Endodermal cell (in vitro differentiated cells): Measurements from ENCODE around the gene TRABD2B. TPM values are rescaled to one million over a fixed set of nuclear protein-coding genes. Genes with fewer than 3 reads are reported as not detected.

Experiments used
- DNase-seq: peaks from one replicate; pipeline ENCODE4 v3.0.0-alpha.2; 2017
- H3K27ac ChIP-seq: 2 replicates; pipeline ENCODE4 v1.5.1; 2013; ENCODE audit warnings: mild to moderate bottlenecking, low read depth, low read length, moderate library complexity
- H3K27me3 ChIP-seq: 2 replicates; pipeline ENCODE4 v1.6.1; 2013; ENCODE audit warnings: mild to moderate bottlenecking, low read length, moderate library complexity; ENCODE audit not compliant: insufficient read depth, control insufficient read depth, poor library complexity, severe bottlenecking
- H3K36me3 ChIP-seq: 2 replicates; pipeline ENCODE4 v1.7.0; 2013; ENCODE audit warnings: mild to moderate bottlenecking, low read length, moderate library complexity; ENCODE audit not compliant: control insufficient read depth, insufficient read depth
- H3K4me1 ChIP-seq: one replicate; pipeline ENCODE4 v1.7.0; 2013; ENCODE audit warnings: low read length; ENCODE audit not compliant: control insufficient read depth, insufficient read depth
- H3K4me3 ChIP-seq: 2 replicates; pipeline ENCODE4 v1.5.1; 2013; ENCODE audit warnings: mild to moderate bottlenecking, low read length, moderate library complexity
- H3K9ac ChIP-seq: 2 replicates; pipeline ENCODE4 v1.6.1; 2013; ENCODE audit warnings: mild to moderate bottlenecking, low read length, moderate library complexity; ENCODE audit not compliant: poor library complexity, severe bottlenecking; ENCODE audit errors: extremely low read depth
- H3K9me3 ChIP-seq: 2 replicates; pipeline ENCODE4 v1.6.1; 2013; ENCODE audit warnings: mild to moderate bottlenecking, low read length, moderate library complexity; ENCODE audit not compliant: control insufficient read depth
- H3K27ac Mint-ChIP-seq: 2 replicates; pipeline ENCODE4 v1.8.0; 2020; ENCODE audit warnings: mixed read lengths
- H3K27me3 Mint-ChIP-seq: 2 replicates; pipeline ENCODE4 v1.8.0; 2021; ENCODE audit warnings: mild to moderate bottlenecking, mixed read lengths; ENCODE audit not compliant: insufficient read depth
- H3K36me3 Mint-ChIP-seq: 2 replicates; pipeline ENCODE4 v1.8.0; 2020; ENCODE audit warnings: low read depth, mixed read lengths
- H3K4me1 Mint-ChIP-seq: 2 replicates; pipeline ENCODE4 v1.8.0; 2020; ENCODE audit warnings: mixed read lengths
- H3K4me3 Mint-ChIP-seq: 2 replicates; pipeline ENCODE4 v1.8.0; 2020; ENCODE audit warnings: mild to moderate bottlenecking, moderate library complexity, mixed read lengths
- H3K9me3 Mint-ChIP-seq: 2 replicates; pipeline ENCODE4 v1.8.0; 2020; ENCODE audit warnings: mild to moderate bottlenecking, mixed read lengths
- CTCF ChIP-seq: fragments of 200-600 bp; sonication (generic); conservative IDR thresholded peaks from 2 replicates; pipeline ENCODE4 v1.5.0; 2021; ENCODE audit warnings: antibody characterized with exemption, mild to moderate bottlenecking
- WGBS, 2 experiments: methylation state at CpG; one replicate each; pipeline versions ENCODE4 v1.1.5 to v1.1.7; 2013; ENCODE audit warnings: missing lambda C conversion rate in 2 of 2, mixed read lengths in 1 of 2; ENCODE audit not compliant: insufficient coverage in 1 of 2, insufficient read length in 1 of 2; 5-methylcytosine and 5-hydroxymethylcytosine counted together
- total RNA-seq, 2 donors: library from RNA; stranded (reverse); fragmentation: NEBNext Ultra II Directional in 1 of 2; extraction: Animal tissue kit (Norgen Biotek cat#: 25700) in 1 of 2; gene quantifications; 2 replicates in 1 of 2; 3 replicates in 1 of 2; pipeline ENCODE4 v1.2.1, GENCODE V29; 2021

The TRABD2B gene
- total RNA-seq, 2 donors from 2014 or later: 24.4 to 28.0 TPM

- no peak overlapping the region for H3K4me3 Mint-ChIP-seq
- Histone ChIP-seq H3K4me3 (no peak overlapping the region), H3K27me3 (no peaks in the 10 kb centered on the region), H3K4me1 (no peaks in the 10 kb centered on the region), H3K9ac (no peak overlapping the region), H3K27ac (no peak overlapping the region), H3K9me3 (no peaks in the 10 kb centered on the region), H3K36me3 (peaks cover 13% of the 10 kb centered on the region)
- DNase-seq: peak; percentile 64
- H3K36me3 Mint-ChIP-seq: no peaks in the 10 kb centered on the region
- H3K27ac Mint-ChIP-seq: no peak overlapping the region
- no peaks in the 10 kb centered on the region for H3K27me3 Mint-ChIP-seq
- WGBS, 2 experiments: 78 to 88% methylated on average over 4 to 13 of the region's 13 CpGs
- no peaks in the 10 kb centered on the region for H3K9me3 Mint-ChIP-seq
- peaks cover 10% of the 10 kb centered on the region for H3K4me1 Mint-ChIP-seq
- TF ChIP-seq CTCF: no peak
Measured at GRCh38 chr1:47915677-47916353, 81.4 kb downstream of the TRABD2B start.

- Histone ChIP-seq H3K4me3 (no peak overlapping the region), H3K27me3 (no peaks in the 10 kb centered on the region), H3K9me3 (no peaks in the 10 kb centered on the region), H3K27ac (no peak overlapping the region), H3K9ac (no peak overlapping the region), H3K36me3 (peaks cover 13% of the 10 kb centered on the region), H3K4me1 (no peaks in the 10 kb centered on the region)
- Mint-ChIP-seq H3K4me3 (no peak overlapping the region), H3K36me3 (no peaks in the 10 kb centered on the region), H3K27ac (no peak overlapping the region), H3K4me1 (peaks cover 10% of the 10 kb centered on the region), H3K9me3 (no peaks in the 10 kb centered on the region), H3K27me3 (no peaks in the 10 kb centered on the region)
- DNase-seq: peak; percentile 57
- TF ChIP-seq CTCF: no peak
- 92% methylated on average over 8 of the region's 8 CpGs for WGBS, 2 experiments
Measured at GRCh38 chr1:47914952-47915676, 82.1 kb downstream of the TRABD2B start.

- H3K27me3 Mint-ChIP-seq: no peaks in the 10 kb centered on the region
- peaks cover 10% of the 10 kb centered on the region for H3K4me1 Mint-ChIP-seq
- no peak overlapping the region for H3K27ac ChIP-seq
- H3K4me1 ChIP-seq: no peaks in the 10 kb centered on the region
- peaks cover 13% of the 10 kb centered on the region for H3K36me3 ChIP-seq
- no peaks in the 10 kb centered on the region for H3K9me3 Mint-ChIP-seq
- no peaks in the 10 kb centered on the region for H3K9me3 ChIP-seq
- WGBS, 2 experiments: 93 to 95% methylated on average over 5 to 13 of the region's 13 CpGs
- no peaks in the 10 kb centered on the region for H3K27me3 ChIP-seq
- DNase-seq: no peak
- no peak overlapping the region for H3K4me3 ChIP-seq
- no peak overlapping the region for H3K4me3 Mint-ChIP-seq
- TF ChIP-seq CTCF: no peak
- H3K9ac ChIP-seq: no peak overlapping the region
- no peak overlapping the region for H3K27ac Mint-ChIP-seq
- H3K36me3 Mint-ChIP-seq: no peaks in the 10 kb centered on the region
Measured at GRCh38 chr1:47914218-47914938, 82.8 kb downstream of the TRABD2B start.
